Stimulated activated CD8-positive, alpha-beta memory T cell treated with anti-CD3 and anti-CD28 coated beads, Interleukin-7, amount 100 ng/mL, for 24 hours (primary cell): ENCODE data around the gene KCNQ1.

Experiments
- DNase-seq: peaks from one replicate; pipeline ENCODE4 v3.0.0-alpha.2; 2020; ENCODE audit warnings: low read depth

Gene KCNQ1

DNA sequence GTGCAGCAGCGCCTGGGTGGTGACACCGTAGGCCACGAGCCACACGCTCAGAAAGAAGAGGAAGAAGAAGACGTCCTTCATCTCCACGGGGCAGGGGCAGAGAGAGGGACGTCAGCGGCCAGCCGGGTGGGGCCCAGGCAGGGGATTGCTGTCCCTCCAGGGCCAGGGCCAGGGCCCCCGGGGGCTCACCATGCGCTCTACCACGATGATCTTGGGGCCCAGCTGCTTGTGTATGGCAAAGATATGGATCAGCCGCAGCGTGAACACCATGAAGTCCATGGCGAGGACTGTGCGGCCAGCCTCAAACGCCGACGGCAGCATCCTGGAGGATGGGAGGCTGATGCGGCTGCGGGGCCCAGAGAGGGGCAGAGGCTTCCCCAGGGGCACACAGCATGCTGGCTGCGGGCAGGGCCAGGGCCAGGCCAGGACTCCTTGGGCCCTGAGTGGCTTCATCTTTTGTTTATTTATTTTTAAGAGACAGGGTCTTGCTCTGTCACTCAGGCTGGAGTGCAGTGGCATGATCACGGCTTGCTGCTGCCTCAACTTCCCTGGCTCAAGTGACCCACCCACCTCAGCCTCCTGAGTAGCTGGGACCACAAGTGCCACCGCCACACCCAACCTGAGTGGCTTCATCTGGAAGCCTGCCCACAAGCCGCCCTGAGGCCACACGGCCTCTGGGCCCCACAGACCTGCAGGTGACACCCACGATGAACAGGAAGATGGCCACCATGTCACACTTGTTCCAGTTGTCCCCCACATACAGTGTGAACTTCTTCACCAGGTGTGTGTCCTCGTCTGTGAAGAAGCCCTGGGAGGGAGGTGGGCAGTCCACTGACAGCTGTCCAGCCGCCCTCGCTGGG lies 33.1 kb upstream of the KCNQ1 start:
- DNase-seq = no peak

DNA sequence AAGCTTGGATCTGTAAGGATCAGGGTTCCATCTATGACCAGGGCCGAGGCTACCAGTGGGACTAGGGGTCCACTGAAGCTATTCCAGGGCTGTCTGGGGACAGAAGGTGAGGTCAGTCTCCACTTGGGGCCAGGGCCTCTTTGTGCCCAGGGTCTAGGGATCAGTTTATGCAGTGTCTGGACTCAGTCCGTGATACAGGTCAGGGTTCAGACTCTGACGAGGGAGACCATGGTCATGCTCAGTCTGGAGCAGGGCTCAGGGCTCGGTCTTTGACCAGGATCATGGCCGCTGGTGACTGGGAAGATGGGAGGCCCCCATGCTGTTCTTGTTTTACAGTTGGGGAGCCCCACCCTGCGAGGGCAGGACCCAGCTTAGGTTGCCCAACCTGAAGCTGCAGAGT lies 32.5 kb upstream of the KCNQ1 start:
- DNase-seq = no peak

DNA sequence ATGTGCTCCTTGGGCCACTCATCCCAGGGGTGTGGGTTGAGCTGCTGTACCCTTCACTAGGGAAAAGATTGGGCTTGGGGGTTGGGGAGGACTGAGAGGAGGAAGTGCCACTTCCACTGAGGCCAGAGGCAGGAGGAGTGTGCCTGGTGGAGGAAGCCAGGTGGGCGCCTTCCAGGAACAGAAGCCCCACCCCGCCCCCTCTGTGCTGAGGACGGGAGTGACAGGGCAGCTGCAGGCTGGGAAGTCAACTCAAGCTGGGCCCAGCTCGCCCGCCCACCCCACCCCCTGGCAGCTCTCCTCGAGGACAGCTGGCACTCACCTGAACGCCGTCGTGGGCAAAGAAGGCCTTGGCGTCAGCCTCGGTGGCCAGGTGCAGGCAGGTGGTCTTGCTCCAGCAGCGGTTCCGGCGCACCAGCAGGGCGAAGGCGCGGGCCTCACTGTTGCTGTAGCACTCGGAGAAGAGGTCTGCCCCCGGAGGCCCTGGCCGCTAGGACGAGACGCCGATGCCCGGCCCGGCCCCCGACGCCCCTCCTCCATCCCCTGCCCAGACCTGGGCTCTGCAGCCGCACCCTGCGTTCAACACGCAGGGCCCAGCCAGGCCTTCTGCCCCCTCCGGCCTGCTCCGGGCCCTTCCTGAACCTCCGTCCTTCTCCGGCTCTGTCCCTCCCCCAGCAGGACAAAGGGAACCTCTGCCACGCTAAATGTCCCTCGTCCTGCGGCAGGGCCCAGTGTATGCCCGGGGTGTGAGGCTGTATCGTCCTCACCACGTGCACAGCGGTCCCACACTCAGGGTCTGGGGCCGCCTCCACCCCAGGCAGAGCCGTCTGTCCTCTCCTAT lies 30.8 kb upstream of the KCNQ1 start:
- DNase-seq = no peak

DNA sequence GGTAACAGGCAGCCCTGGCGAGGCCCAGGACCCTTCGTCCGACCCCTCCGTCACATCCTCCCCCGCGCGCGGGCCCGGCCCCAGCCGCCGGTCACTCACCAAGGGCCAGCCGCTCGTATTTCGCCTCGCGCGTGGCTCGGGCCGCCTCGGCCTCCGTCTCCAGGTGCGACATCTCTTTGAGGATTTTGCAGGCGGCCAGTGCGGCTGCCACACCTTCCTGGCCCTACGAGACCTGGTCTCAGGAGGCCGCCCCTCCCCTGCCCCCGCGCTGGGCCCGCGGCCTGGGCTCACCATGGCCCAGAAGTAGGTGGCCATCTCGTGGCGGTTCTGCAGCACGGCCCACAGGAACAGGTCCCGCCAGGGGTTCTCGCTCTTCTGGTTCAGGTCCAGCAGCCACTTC lies 30.2 kb upstream of the KCNQ1 start:
- DNase-seq = no peak

DNA sequence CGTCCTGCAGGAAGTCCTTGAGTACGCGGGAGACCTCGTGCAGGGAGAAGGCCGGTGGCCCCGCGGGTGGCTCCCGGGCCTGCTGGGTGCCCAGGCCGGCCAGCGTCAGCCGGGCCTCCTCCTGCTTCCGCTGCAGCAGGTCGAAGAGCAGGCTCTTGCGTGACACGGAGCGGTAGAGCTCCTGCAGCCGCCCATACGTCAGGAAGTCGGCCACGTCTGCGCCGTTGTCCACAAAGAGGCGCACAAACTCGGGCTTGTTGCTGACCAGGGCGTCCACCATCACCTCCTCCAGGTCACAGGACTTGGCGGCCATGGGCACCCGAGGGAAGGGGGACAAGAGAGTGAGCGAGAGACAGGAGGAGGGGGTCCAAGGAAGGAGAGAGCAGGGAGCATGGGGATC lies 29.6 kb upstream of the KCNQ1 start:
- DNase-seq = no peak

DNA sequence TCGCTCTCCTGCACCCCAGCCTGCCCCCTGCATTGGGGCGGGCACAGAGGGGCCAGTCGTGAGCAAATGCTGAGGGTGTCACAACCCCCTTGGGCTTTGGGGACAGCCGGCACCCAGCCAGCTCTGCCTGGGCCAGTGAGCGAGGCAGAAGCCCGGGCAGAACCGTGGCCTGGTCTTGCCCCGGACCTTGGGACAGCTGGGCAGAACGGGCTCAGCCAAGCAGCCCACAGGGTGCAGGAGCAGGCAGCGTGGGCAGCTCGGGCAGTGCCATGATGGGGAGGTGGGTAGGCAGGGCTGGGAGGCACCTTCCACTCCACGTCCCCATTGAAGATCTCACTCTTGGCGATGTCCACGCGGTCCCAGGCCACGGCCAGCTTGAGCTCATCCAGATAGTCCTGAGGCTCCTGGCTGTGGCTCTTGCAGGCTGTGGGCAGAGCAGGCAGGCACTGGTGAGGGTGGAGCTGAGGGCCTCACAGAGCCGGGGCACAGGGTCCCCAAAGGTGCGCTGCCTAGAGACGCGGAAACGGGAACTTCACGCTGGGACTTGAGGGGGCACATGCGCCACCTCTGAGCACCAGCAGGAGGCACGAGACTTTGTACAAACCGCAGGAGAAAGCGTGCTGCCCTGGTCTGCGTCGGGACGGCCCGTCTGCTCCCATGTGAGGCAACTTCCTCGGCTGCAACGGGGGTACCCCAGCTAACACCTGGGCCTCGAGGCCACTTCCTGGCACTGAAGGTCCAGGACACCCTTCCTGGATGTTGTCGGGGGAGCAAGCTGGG lies 29.0 kb upstream of the KCNQ1 start:
- no peak for DNase-seq

DNA sequence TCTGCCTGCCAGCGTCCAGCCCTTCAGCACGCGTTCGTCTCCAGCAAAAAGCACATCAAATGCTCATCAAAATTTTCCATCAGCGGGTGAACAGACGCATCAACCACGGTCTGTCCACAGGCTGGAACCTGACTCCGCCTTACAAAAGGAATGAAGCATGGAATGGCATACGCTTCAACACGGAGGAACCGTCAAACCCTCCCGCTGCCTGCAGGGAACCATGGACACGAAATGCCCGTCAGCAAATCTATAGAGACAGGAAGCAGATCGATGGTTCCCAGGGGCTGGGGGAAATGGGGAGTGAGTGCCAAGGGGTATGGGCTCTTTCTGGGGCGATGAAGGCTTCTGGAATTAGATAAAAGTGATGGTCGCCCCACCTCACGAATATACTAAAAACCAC lies 28.0 kb upstream of the KCNQ1 start:
- DNase-seq = no peak

DNA sequence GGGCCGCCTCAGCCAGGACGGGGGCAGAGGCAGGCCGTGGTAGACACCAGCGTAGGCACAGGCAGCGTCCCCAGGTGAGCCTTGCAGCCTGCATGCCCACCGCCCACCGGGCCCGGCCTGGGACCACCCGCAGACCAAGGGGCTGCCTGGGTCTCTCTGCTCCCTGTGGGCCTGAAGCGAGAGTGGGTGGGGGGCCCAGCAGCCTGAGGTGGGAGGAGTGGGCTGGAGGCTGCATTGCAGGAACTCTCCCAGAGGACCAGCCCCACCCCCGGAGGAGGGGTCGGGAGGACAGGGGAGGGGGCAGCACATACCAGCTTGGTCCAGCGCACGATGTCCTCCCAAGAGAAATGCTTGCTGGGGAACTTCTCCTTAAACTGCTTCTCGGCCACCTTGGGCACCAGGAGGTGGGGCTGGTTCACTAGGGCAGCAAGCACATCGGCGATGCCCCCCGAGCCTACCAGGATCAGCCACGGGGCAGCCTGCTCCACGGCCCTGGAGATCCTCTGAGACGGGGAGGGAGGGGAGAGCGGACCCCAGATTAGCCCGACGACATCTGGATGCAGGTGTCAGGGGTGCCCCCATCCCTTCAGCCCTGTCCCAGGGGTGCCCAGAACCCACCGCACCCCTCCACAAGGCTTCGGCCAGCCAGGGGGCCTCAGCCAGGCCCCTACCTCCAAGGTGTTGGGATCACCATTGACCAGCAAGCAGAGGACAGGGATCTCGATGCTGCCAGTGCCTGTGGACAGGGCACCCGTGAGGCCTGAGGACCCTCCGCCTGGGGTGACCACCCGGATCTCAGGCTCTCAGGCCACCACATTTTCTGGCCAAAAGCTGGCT lies 26.7 kb upstream of the KCNQ1 start:
- no peak for DNase-seq

DNA sequence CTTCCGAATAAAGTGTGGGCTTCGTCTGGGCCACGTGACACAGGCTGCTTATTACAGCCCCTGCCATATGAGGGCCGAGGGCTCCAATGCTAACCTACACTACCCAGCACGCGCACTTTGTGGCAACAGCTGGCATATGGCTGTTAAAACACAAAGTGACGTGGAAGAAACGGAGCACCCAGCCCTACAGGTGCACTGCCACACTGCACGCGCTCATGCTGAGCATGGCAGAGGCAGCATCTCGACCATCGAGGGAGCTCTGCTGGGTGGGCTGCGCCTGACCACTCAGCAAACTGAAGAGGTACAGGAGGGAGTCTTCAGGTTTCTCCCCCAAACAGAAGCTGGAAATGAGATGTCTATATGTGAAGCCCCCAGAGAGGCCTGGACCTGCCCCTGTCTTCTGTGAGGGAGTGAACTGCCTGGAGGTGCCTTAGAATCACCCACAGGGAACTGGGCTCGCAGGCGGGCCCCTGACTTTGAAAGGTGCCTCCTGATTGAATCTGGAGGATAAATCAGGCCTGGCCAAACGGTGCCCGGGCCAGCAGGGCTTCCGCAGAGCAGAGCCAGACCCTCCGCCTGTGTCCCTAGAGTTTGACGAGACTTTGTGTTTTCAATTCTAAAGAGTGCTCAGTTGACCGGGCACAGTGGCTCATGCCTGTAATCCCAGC lies 26.0 kb upstream of the KCNQ1 start:
- DNase-seq = no peak

DNA sequence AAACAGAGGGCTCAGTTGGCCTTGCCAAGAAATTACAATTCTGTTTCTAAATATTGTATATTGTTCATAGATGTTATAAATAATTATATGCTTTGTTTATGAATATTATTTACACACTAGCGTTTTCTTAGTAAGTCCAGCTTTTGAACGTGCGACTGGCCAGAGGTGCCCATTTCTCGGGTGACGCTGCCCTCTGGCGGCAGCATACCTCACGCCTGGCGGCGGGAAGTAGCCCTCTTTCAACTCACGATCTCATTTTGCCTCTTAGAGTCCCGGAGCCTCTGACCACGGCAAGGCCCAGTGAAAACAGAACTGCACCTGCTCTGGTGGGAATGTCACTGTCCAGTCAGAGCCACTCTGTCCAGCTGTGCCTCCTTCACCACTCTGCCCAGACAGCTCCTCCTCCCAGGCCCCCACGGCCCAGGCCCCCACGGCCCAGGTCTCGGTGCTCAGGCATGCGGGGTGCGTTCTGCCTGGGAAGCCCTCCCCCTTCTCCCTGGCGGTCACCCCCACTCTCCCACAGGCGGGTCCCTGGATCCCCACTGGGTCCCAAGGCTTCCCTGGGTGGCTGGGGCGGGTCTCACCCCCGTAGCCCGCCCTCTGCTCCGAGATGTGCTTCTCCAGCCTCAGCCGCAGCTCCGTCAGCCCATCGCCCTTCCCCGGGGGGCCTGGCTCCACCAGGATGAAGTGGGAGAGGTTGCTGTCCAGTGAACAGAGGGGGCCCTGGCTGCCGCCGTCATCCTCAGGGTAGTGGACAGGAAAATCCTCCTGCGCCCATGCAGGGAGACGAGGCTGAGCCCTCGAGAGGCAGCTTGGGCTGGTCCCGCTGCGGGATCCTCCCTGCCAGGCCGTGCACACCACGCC lies 24.9 kb upstream of the KCNQ1 start:
- no peak for DNase-seq

DNA sequence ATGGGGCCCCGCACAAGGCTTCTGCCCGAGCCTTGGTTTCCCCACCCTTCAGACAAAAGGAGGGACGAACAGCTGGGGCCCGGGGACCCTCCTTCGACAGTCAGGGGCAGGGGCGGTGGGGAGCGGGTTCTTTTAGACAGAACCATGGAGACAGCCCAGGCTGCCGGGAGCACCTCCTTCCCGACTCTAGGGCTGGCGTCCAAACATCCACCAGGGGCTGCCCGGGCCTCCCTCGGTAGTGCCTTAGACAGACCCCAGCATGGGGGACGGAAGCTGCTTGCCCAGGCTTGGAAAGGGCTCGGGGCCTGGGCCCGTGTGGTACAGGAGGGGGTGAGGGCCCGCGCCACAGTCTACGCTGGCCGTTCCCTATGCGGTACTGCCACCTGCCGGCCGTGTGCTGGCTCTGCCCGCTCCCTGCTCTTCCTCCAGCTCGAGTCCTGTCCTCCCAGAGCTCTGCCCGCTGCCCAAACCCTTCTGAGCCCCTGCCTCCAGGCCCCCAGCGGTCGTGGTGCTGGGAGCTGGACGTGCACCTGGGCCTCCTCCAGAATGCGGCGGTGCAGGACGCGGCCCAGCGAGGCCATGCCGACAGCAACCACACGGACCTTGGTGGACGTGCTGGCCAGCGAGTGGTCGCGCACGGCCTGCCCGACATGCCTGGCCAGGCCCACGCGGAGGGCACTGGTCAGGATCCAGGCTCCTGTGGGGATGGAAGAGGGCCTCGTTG lies 24.1 kb upstream of the KCNQ1 start:
- DNase-seq = peak; percentile 52

DNA sequence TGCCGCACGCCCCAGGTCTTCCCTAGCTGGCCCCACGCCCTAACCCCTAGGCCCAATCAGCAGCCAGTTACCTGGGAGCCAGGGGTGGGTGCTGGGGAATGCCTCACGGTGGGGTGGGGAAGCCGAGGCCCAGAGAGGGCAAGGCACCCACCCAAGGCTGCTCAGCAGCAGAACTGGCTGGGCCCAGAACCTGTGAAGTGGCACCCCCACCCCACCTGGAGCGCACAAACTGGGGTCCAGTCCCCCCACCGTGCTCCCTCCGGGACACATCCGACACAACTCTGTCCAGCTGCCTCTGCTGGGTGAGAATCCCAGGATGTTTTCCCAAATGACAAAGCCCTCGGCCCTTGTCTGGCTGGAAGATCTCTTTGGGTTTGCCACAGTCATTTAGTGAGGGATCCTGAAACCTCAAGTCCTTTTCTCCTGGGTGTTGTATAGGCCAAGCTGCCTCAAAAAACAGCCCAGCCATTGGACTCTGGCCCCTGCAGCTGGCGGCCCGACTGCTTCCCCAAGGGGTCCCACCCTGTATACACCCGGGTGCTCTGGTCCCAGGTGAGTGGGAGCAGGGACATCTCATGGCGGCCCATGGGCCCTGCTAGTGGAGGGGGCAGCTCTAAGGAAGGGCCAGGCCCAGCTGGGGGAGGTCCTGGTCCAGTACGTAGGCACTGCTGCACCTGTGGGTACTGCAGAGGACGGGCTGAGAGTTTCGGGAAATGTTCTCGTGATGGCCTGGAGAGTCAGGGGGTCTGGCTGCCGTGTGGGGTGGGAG lies 23.4 kb upstream of the KCNQ1 start:
- DNase-seq = no peak

DNA sequence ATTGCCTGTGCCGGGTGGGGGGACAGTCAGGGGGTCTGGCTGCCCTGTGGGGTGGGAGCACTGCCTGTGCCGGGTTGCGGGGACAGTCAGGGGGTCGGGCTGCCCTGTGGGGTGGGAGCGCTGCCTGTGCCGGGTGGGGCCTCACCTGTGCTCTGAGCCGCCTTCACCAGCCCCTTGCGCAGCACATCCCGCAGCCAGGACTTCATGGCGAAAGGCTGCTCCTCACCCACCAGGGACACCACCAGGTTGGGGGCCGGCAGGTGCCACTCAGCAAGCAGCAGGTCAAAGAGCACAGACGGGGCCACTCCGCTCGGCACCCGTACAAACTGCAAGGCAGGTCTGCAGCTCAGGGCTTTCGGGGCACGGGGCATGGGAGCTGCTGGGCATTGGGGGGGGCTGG lies 22.8 kb upstream of the KCNQ1 start:
- no peak for DNase-seq

DNA sequence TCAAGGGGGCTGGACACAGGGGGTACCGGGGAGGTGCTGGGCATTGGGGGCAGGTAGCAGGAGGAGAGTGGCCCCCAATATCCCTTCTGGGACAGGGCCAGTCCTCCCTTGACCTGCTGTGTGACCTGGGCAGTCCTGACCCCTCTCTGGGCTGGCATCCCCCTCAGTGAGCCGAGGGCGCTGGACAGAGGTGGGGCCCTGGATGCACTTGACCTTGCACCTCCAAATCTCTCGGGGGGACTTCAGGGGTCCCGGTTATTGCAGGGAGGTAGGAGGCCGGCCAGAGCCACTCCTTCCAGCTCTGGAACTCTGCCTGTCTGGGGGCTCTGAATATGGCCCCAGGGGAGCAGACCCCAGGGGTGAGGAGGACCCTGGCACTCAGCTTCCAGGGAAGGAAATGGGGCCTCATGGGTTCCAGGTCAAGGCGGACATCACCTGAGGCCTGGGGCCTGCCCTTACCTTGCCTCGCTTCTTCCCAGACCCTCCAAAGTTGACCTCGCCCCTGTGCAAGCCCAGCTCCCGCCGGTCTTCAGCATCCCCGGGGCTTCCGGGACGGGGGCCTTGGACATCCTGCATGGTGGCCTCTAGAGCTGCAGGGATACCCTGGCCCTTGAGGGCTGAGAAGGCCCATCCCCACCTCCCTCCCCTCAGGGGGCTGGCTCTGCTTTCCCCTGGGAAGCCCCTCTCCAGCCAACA lies 22.2 kb upstream of the KCNQ1 start:
- DNase-seq = no peak

DNA sequence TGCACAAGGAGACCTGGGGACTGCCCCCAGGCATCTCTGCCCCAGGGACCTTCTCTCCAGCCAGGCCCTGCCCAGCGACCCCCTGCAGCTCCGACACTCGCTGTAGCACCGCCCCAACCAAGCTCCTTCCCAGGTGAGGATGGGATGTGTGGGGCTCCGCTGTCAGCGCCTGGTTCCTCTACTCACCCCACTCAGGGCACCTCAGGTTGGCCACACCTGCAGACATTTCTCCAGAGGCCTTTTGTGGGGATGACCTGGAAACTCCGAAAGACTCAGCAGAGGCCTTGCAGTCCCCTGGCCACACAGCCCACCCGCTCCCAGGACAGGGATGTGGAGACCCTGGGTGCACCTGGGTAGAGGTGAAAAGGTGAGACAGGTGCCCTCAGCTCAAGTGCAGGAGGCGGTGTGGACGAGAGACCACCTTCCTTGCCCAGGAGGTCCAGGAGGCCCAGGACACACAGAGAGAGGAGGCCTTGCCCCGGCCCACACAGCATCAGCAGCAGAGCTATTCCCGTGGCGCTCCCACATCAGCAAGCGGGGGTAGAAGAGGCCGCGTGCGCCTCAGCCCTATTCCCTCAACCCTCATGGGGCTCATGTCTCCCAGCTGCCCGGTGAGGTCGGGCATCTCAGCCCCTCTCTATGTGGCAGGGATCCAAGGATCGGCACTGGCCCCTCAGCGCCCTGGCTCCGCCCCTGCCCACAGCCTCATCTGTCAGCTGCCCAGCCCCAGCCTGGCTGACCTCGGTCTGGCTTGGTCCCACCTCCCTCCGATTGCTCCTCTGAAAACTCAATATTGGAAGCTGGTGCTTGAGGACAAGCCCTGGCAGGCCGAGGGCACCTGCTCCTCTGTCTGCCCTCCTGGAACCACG lies 21.4 kb upstream of the KCNQ1 start:
- DNase-seq = no peak

DNA sequence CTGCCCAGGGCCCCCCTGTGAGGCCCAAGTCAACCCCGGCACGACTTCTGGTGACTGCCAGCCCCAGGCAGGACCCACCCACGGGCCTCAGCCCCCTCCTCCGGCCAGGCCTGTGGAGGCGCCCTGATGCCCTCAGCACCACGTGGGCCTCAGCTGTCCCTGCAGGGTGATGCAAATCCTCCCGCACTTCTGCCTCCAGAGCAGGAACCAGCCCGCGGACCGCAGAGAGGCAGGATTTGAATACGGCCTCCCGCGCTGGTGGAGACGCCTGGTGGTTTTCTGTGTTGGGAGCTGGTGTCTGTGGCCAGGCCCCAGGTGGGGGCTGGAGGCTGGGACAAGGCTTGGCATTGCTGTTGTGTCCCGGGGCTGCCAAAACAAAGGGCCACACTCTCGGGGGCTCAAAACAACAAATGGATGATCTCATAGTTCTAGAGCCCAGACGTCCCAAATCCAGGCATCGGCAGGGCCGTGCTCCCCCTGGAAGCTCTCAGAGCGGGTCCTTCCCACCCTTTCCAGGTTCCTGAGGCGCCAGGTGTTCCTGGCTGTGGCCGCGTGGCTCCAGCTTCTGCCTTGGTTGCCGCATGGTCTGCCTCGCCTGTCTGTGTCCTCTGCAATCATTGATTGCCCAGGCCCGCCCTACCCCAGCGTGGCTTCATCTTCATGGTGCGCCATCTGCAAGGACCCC lies 19.9 kb upstream of the KCNQ1 start:
- no peak for DNase-seq
